ENCODE results near the gene TMSB4X.
"Not testable (repeated sequence)": the region's sequence is repeated elsewhere in the genome, so short reads cannot be mapped to it uniquely, and the experiment has no call there.

TMSB4X gene

DNA sequence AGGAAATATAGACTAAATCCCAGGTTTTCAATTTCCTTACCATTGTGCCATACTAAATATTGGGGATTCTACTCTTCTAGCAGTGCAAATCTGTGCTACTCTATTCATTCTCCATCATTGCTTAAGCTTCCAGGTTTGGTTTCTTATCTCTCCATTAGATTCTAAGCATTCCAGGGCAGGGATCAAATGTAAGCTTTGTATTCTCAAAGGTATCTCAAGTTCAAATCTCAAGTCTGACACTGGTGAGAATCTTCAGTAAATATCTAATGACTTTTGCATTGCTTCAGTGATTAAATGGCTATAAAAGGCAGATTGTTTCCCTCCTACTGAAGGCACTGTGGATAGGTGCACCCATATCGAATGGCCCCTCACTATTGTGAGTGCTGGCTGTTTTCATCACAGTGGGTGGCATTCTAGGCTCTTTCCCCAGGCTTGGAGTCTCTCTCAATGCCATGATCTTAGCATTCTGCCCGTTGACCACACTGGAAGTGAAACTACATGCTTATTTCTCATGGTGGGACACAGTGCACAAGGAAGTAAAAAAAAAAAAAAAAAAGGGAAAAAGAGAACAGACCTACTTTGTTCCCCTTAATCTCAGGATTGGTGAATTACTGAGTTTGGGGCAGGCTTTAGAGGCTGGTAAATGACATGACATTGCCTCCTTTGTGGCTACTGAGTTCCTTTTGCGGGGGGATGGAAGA is 40.8 kb downstream of the TMSB4X start:
- Histone ChIP-seq H3K4me1 (ENCODE audit: control insufficient read depth, insufficient read depth, low read length) (peaks cover 15% of the 10 kb centered on the region), H3K4me2 (ENCODE audit: low read length) (no peak overlapping the region), H3K27me3 (ENCODE audit: control insufficient read depth, insufficient read depth, low read length) (no peaks in the 10 kb centered on the region), H3K36me3 (ENCODE audit: insufficient read depth, low read length) (no peaks in the 10 kb centered on the region), H3K9ac (ENCODE audit: low read depth, low read length) (no peak overlapping the region), H3K9me3 (replicated peaks; ENCODE audit: low read length) (no peaks in the 10 kb centered on the region), H3K4me3 (ENCODE audit: low read length) (no peak overlapping the region)

DNA sequence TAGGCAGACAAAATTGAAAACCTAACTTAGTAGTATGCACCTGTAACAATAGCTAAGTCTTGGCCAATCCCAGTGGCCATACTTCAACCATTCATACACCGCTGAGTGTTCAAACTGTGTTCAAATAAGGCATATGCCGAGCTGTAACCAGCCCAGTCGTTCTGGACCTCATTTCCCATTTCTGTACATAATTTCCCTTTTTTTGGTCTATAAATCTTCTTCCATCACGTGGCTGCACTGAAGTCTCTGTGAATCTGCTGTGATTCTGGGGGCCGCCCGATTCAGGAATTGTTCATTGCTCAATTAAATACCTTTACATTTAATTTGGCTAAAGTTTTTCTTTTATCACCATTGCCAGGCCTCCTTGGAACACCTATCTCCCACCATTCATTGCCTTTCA is 41.8 kb downstream of the TMSB4X start:
- peaks cover 18% of the 10 kb centered on the region for H3K4me1 ChIP-seq (ENCODE audit: control insufficient read depth, insufficient read depth, low read length)
- H3K27me3 ChIP-seq (ENCODE audit: control insufficient read depth, insufficient read depth, low read length); H3K4me2 ChIP-seq (ENCODE audit: low read length); H3K4me3 ChIP-seq (ENCODE audit: low read length); H3K9me3 ChIP-seq (replicated peaks; ENCODE audit: low read length); H3K36me3 ChIP-seq (ENCODE audit: insufficient read depth, low read length); H3K9ac ChIP-seq (ENCODE audit: low read depth, low read length): not testable (repeated sequence)

DNA sequence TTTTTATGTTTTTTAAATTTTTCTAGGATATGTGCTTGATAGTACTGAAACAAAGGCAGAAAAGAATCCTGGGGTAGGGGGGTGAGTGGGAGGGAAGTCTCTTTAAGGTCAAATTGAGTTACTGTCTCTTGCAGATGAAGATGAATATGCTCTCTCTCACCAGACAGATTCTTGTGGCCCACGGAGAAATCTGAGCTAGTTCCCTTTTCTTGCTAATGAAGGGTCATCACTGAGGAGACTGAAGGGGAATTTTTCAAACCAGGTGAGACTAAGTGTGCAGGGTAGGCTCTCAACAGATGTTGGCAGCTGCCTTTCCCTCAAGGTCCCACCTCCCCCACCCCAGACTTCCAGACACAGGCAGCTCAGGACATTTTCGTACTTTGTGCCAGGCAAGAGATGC is 48.0 kb downstream of the TMSB4X start:
- H3K4me3 ChIP-seq (ENCODE audit: low read length) = no peak overlapping the region
- H3K9me3 ChIP-seq (replicated peaks; ENCODE audit: low read length) = no peaks in the 10 kb centered on the region
- H3K36me3 ChIP-seq (ENCODE audit: insufficient read depth, low read length) = no peaks in the 10 kb centered on the region
- no peak overlapping the region for H3K9ac ChIP-seq (ENCODE audit: low read depth, low read length)
- H3K4me2 ChIP-seq (ENCODE audit: low read length) = no peak overlapping the region
- no peaks in the 10 kb centered on the region for H3K27me3 ChIP-seq (ENCODE audit: control insufficient read depth, insufficient read depth, low read length)
- H3K4me1 ChIP-seq (ENCODE audit: control insufficient read depth, insufficient read depth, low read length) = peaks cover 8% of the 10 kb centered on the region

DNA sequence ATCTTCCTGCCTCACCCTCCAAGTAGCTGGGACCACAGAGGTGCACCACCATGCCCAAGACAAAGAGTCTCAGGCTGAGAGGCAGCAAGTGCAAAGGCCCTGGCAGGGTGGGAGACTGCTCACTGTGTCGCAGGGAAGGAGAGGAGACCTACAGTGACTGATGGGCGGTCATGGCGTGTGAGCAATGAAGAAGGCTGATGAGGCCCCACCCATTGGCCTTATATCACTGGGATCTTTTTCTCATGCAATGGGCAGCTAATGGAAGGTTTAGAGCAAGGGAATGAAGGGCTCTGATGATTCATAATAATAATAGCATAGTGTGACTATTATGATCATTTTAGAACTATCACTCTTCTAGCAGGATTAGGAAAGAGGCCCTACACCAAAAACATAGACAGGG is 48.7 kb downstream of the TMSB4X start:
- Histone ChIP-seq H3K27me3 (ENCODE audit: control insufficient read depth, insufficient read depth, low read length) (no peaks in the 10 kb centered on the region), H3K4me3 (ENCODE audit: low read length) (no peak overlapping the region), H3K36me3 (ENCODE audit: insufficient read depth, low read length) (no peaks in the 10 kb centered on the region), H3K9ac (ENCODE audit: low read depth, low read length) (no peak overlapping the region), H3K4me2 (ENCODE audit: low read length) (no peak overlapping the region), H3K4me1 (ENCODE audit: control insufficient read depth, insufficient read depth, low read length) (peaks cover 9% of the 10 kb centered on the region), H3K9me3 (replicated peaks; ENCODE audit: low read length) (no peaks in the 10 kb centered on the region)

DNA sequence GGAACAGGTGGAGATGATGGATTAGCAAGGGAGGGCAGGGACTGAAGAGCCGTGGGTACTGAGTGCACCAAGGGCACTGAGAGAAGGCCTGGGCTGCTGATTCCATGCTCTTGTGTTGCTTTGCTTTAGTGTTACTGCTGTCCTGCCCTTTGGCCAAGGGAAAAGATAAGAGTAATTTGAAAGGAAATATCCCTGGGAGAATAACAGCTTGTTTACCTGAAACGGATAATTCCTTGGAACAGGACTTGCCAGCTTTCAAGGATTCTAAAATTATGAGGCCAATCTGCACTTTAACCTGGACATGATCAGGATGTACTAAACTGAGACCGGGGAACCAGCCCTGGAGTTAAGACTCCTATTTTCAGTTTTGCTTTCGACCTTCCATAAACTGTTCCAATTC is 49.1 kb downstream of the TMSB4X start:
- Histone ChIP-seq H3K27me3 (ENCODE audit: control insufficient read depth, insufficient read depth, low read length) (no peaks in the 10 kb centered on the region), H3K36me3 (ENCODE audit: insufficient read depth, low read length) (no peaks in the 10 kb centered on the region), H3K4me1 (ENCODE audit: control insufficient read depth, insufficient read depth, low read length) (peaks cover 13% of the 10 kb centered on the region), H3K4me2 (ENCODE audit: low read length) (no peak overlapping the region), H3K9ac (ENCODE audit: low read depth, low read length) (no peak overlapping the region), H3K9me3 (replicated peaks; ENCODE audit: low read length) (no peaks in the 10 kb centered on the region), H3K4me3 (ENCODE audit: low read length) (no peak overlapping the region)

DNA sequence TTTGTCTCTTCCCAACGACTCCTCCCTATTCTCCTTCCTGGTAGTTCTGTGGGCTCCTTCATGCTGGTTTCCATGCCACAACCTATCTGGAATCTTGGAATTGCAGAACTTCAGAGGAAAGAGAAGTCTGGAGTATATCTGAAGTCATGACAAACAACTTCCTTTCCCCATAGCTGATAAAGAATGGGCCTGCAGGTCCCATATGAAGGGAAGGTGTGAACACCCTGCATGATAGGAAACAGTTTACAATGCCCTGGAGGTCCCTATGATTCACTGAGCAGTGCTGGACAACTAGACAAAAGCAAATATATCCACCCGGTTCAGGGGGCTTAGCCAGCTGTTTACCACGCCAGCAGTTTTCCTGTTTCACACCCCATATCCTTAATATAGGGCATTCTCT is 50.1 kb downstream of the TMSB4X start:
- Histone ChIP-seq H3K9ac (ENCODE audit: low read depth, low read length) (no peak overlapping the region), H3K4me3 (ENCODE audit: low read length) (no peak overlapping the region), H3K9me3 (replicated peaks; ENCODE audit: low read length) (no peaks in the 10 kb centered on the region), H3K4me2 (ENCODE audit: low read length) (no peak overlapping the region), H3K27me3 (ENCODE audit: control insufficient read depth, insufficient read depth, low read length) (no peaks in the 10 kb centered on the region), H3K36me3 (ENCODE audit: insufficient read depth, low read length) (no peaks in the 10 kb centered on the region), H3K4me1 (ENCODE audit: control insufficient read depth, insufficient read depth, low read length) (peaks cover 22% of the 10 kb centered on the region)
